Hepatocyte (in vitro differentiated cells): Measurements from ENCODE around the gene XRCC1.

Source experiments
- CTCF ChIP-seq: fragments of 200-600 bp; sonication (generic); IDR thresholded peaks from 2 replicates; pipeline ENCODE4 v1.5.1; 2016; ENCODE audit warnings: antibody characterized with exemption, mild to moderate bottlenecking; ENCODE audit not compliant: poor library complexity
- EZH2 ChIP-seq: fragments of 200-600 bp; sonication (generic); IDR thresholded peaks from 2 replicates; pipeline ENCODE4 v1.6.1; 2016; ENCODE audit warnings: antibody characterized with exemption, mild to moderate bottlenecking, borderline replicate concordance

GRCh38 chr19:43619262-43620060 is 44.1 kb upstream of the XRCC1 start, which contains the start of gene ZNF428:
- TF ChIP-seq CTCF (no peak), EZH2 (no peak)
